HG02678 (cell line): Measurements from ENCODE around the gene PDCD6IP.
"Not testable (repeated sequence)": the region's sequence is repeated elsewhere in the genome, so short reads cannot be mapped to it uniquely, and the experiment has no call there.

Experiments
- ATAC-seq: cut with Tn5 transposase; IDR thresholded peaks from one replicate; pipeline ENCODE4 v1.9.1; 2021; ENCODE audit warnings: mild to moderate bottlenecking, moderate library complexity; ENCODE audit not compliant: unreplicated experiment

The PDCD6IP gene

GRCh38 chr3:33839283-33839682 lies 40.9 kb downstream of the PDCD6IP start:
- no peak for ATAC-seq

GRCh38 chr3:33840179-33840578 lies 41.7 kb downstream of the PDCD6IP start:
- ATAC-seq, result no peak

GRCh38 chr3:33848624-33849347 lies 50.4 kb downstream of the PDCD6IP start:
- ATAC-seq, result no peak

GRCh38 chr3:33850599-33850998 lies 52.2 kb downstream of the PDCD6IP start:
- ATAC-seq, result not testable (repeated sequence)

GRCh38 chr3:33855407-33855806 lies 57.0 kb downstream of the PDCD6IP start:
- ATAC-seq, result not testable (repeated sequence)

GRCh38 chr3:33855884-33856546 lies 57.6 kb downstream of the PDCD6IP start:
- ATAC-seq, result no peak

- ATAC-seq, result not testable (repeated sequence)
Measured at GRCh38 chr3:33857701-33858100, 59.3 kb downstream of the PDCD6IP start.

- ATAC-seq, result no peak
Measured at GRCh38 chr3:33858131-33858530, 59.7 kb downstream of the PDCD6IP start.

GRCh38 chr3:33860373-33861050 lies 62.1 kb downstream of the PDCD6IP start:
- no peak for ATAC-seq

GRCh38 chr3:33865133-33865532 lies 66.7 kb downstream of the PDCD6IP start:
- no peak for ATAC-seq

GRCh38 chr3:33868309-33868708 lies 69.9 kb downstream of the PDCD6IP start:
- no peak for ATAC-seq

GRCh38 chr3:33869977-33870376 lies 71.5 kb downstream of the PDCD6IP start:
- no peak for ATAC-seq

- ATAC-seq, result no peak
Measured at GRCh38 chr3:33874815-33875214, 76.4 kb downstream of the PDCD6IP start.

- ATAC-seq, result no peak
Measured at GRCh38 chr3:33875680-33876079, 77.2 kb downstream of the PDCD6IP start.

- no peak for ATAC-seq
Measured at GRCh38 chr3:33877187-33877586, 78.8 kb downstream of the PDCD6IP start.

GRCh38 chr3:33879540-33879939 lies 81.1 kb downstream of the PDCD6IP start:
- no peak for ATAC-seq

- no peak for ATAC-seq
Measured at GRCh38 chr3:33881156-33882064, 83.0 kb downstream of the PDCD6IP start.

- no peak for ATAC-seq
Measured at GRCh38 chr3:33882296-33882695, 83.9 kb downstream of the PDCD6IP start.

GRCh38 chr3:33883538-33883950 lies 85.1 kb downstream of the PDCD6IP start:
- ATAC-seq, result peak; percentile 38

- ATAC-seq, result no peak
Measured at GRCh38 chr3:33883951-33884561, 85.6 kb downstream of the PDCD6IP start.
